Activated T-cell treated with anti-CD3 and anti-CD28 coated beads, Interleukin-2, amount 50 U/mL, for 4 hours (primary cell): ENCODE measurements around the gene ITM2B. TPM values are rescaled to one million over a fixed set of nuclear protein-coding genes. Genes with fewer than 3 reads are reported as not detected.

Experiments used
- ATAC-seq, 2 donors: fragments of 200-7000 bp; cut with Tn5 transposase; one replicate each; pipeline ENCODE4 v1.10.0; 2021
- DNase-seq: peaks from one replicate; pipeline ENCODE4 v3.0.0-alpha.2; 2020
- H3K27me3 Mint-ChIP-seq: one replicate; pipeline ENCODE4 v1.8.0; 2021; ENCODE audit warnings: low read depth, mixed read lengths
- H3K36me3 Mint-ChIP-seq: one replicate; pipeline ENCODE4 v1.8.0; 2022; ENCODE audit warnings: mixed read lengths; ENCODE audit not compliant: insufficient read depth
- H3K4me1 Mint-ChIP-seq: one replicate; pipeline ENCODE4 v1.8.0; 2021; ENCODE audit warnings: low read depth, mixed read lengths
- H3K4me3 Mint-ChIP-seq: one replicate; pipeline ENCODE4 v1.8.0; 2021; ENCODE audit warnings: mild to moderate bottlenecking, moderate library complexity, mixed read lengths
- H3K9me3 Mint-ChIP-seq: one replicate; pipeline ENCODE4 v1.8.0; 2021; ENCODE audit warnings: mixed read lengths
- total RNA-seq, 3 donors: library from RNA; stranded (reverse); gene quantifications; one replicate each; pipeline ENCODE4 v1.2.1, GENCODE V29; 2021

ITM2B gene
- total RNA-seq, 3 donors from 2014 or later, result 48.8 to 63.5 (median 49.3) TPM

DNA sequence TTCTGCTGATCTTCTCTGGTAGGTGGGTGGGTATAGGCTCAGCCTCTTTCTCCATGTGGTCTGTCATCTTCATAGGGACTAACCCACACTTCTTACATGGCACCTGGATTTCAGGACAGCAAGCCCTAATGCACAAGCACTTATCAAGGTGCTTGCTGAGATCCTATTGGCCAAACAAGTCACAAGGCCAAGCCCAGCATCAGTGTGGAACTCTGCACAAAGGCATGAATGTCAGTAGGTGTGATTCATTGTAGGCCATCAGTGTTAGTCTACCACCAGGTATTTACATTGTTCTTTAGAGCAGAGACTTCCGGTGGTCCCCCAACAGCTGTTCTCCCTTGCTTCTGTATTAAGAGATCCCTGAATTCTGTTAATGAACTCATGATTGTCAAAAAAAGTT, 62.3 kb downstream of the ITM2B start:
- DNase-seq (no peak), ATAC-seq (no peak)
- H3K4me1 Mint-ChIP-seq, result peaks cover 2% of the 10 kb centered on the region
- H3K27me3 Mint-ChIP-seq, result peaks cover 2% of the 10 kb centered on the region
- H3K36me3 Mint-ChIP-seq, result peaks cover 1% of the 10 kb centered on the region
- H3K9me3 Mint-ChIP-seq, result no peaks in the 10 kb centered on the region
- no peak overlapping the region for H3K4me3 Mint-ChIP-seq

DNA sequence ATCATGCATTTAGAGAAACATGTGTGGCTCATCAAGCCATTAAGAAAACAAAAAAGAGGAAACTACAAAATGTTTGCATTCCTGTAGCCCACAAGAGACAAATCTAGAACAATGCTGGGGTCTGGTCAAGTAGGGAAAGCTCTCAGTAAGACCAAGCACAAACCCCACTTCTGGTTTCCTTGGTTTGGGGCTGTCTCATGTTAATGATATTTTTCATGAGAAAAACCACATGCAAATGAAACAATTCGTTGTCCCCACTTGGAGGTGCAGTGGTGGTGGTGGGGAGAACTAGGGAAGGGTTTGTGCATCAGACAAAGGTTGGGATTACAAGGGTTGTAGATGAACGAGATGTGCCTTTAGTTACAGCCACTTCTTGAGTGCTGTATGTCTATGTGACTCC, 63.5 kb downstream of the ITM2B start:
- H3K36me3 Mint-ChIP-seq, result peaks cover 4% of the 10 kb centered on the region
- H3K4me1 Mint-ChIP-seq, result peaks cover 2% of the 10 kb centered on the region
- H3K27me3 Mint-ChIP-seq, result no peaks in the 10 kb centered on the region
- H3K9me3 Mint-ChIP-seq, result no peaks in the 10 kb centered on the region
- DNase-seq (no peak), ATAC-seq (no peak)
- no peak overlapping the region for H3K4me3 Mint-ChIP-seq

DNA sequence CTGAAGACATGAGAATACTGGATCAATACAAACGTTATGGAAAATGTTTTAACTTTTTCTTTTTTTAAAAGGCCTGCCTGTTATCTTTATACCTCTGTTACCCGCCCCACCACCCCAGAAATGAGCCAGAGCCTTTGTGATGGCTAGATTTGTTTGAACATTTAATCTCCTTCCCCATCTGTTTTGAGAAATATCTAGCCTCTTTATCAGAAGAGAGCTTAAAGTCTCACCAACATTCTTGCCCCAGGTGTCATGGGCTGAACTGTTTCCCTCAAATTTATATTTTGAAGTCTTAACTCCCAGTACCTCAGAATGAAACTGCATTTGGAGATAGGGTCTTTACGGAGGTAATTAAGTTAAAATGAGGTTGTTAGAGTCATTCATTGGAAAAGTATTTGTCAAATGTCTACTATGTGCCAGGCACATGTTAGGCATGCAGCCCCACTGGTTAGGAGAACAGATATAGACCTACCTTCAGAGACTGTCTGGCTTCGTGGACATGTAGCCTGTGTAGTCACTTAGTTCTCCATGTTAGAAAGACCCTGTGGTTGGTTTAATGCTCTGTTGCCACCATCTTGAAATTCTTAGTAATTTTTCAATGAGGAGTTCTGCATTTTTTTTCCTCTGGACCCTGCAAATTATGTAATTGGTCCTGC, 64.3 kb downstream of the ITM2B start:
- H3K9me3 Mint-ChIP-seq, result no peaks in the 10 kb centered on the region
- no peak for ATAC-seq
- H3K4me3 Mint-ChIP-seq, result no peak overlapping the region
- H3K36me3 Mint-ChIP-seq, result peaks cover 4% of the 10 kb centered on the region
- peaks cover 2% of the 10 kb centered on the region for H3K4me1 Mint-ChIP-seq
- no peak for DNase-seq
- H3K27me3 Mint-ChIP-seq, result no peaks in the 10 kb centered on the region

- no peak overlapping the region for H3K4me3 Mint-ChIP-seq
- H3K36me3 Mint-ChIP-seq, result peaks cover 4% of the 10 kb centered on the region
- no peaks in the 10 kb centered on the region for H3K27me3 Mint-ChIP-seq
- no peaks in the 10 kb centered on the region for H3K9me3 Mint-ChIP-seq
- H3K4me1 Mint-ChIP-seq, result peaks cover 10% of the 10 kb centered on the region
- no peak for ATAC-seq
- no peak for DNase-seq
Observed at GRCh38 chr13:48299591-48299990, 66.6 kb downstream of the ITM2B start.

GRCh38 chr13:48302871-48303358, 69.9 kb downstream of the ITM2B start:
- DNase-seq, result no peak
- peak in 1 of 2 donors; percentile 31 for ATAC-seq
- Mint-ChIP-seq H3K4me1 (peaks cover 26% of the 10 kb centered on the region), H3K4me3 (peak overlapping the region; percentile 98), H3K27me3 (no peaks in the 10 kb centered on the region), H3K36me3 (peaks cover 7% of the 10 kb centered on the region), H3K9me3 (no peaks in the 10 kb centered on the region)

DNA sequence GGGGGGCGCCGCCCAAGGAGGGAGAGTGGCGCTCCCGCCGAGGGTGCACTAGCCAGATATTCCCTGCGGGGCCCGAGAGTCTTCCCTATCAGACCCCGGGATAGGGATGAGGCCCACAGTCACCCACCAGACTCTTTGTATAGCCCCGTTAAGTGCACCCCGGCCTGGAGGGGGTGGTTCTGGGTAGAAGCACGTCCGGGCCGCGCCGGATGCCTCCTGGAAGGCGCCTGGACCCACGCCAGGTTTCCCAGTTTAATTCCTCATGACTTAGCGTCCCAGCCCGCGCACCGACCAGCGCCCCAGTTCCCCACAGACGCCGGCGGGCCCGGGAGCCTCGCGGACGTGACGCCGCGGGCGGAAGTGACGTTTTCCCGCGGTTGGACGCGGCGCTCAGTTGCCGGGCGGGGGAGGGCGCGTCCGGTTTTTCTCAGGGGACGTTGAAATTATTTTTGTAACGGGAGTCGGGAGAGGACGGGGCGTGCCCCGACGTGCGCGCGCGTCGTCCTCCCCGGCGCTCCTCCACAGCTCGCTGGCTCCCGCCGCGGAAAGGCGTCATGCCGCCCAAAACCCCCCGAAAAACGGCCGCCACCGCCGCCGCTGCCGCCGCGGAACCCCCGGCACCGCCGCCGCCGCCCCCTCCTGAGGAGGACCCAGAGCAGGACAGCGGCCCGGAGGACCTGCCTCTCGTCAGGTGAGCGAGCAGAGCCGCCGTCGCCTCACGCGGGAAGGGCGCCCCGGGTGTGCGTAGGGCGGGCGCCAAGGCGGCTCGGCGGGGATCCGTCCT, 70.5 kb downstream of the ITM2B start, which contains the start of gene RB1:
Gene RB1, plus strand, starts transcription at position 393 of the 784 bp plus-strand sequence. Its CDS starts 162 bp downstream, at position 555.
- H3K36me3 Mint-ChIP-seq, result peaks cover 7% of the 10 kb centered on the region
- peak; percentile 85 to 90 for ATAC-seq
- peak within 1 kb of the TSS; percentile 98 for H3K4me3 Mint-ChIP-seq
- H3K9me3 Mint-ChIP-seq, result no peaks in the 10 kb centered on the region
- peak; percentile 85 for DNase-seq
- H3K27me3 Mint-ChIP-seq, result no peaks in the 10 kb centered on the region
- H3K4me1 Mint-ChIP-seq, result peaks cover 28% of the 10 kb centered on the region

GRCh38 chr13:48304143-48304876, 71.3 kb downstream of the ITM2B start:
- ATAC-seq (peak; percentile 14 to 32), DNase-seq (no peak)
- no peaks in the 10 kb centered on the region for H3K27me3 Mint-ChIP-seq
- peaks cover 8% of the 10 kb centered on the region for H3K36me3 Mint-ChIP-seq
- no peaks in the 10 kb centered on the region for H3K9me3 Mint-ChIP-seq
- peaks cover 31% of the 10 kb centered on the region for H3K4me1 Mint-ChIP-seq
- peak overlapping the region; percentile 98 for H3K4me3 Mint-ChIP-seq

- Mint-ChIP-seq H3K27me3 (no peaks in the 10 kb centered on the region), H3K36me3 (peaks cover 21% of the 10 kb centered on the region), H3K4me3 (no peak overlapping the region), H3K4me1 (peaks cover 51% of the 10 kb centered on the region), H3K9me3 (no peaks in the 10 kb centered on the region)
- ATAC-seq (peak in 1 of 2 donors; percentile 25), DNase-seq (no peak)
Observed at GRCh38 chr13:48311223-48311622, 78.2 kb downstream of the ITM2B start.

DNA sequence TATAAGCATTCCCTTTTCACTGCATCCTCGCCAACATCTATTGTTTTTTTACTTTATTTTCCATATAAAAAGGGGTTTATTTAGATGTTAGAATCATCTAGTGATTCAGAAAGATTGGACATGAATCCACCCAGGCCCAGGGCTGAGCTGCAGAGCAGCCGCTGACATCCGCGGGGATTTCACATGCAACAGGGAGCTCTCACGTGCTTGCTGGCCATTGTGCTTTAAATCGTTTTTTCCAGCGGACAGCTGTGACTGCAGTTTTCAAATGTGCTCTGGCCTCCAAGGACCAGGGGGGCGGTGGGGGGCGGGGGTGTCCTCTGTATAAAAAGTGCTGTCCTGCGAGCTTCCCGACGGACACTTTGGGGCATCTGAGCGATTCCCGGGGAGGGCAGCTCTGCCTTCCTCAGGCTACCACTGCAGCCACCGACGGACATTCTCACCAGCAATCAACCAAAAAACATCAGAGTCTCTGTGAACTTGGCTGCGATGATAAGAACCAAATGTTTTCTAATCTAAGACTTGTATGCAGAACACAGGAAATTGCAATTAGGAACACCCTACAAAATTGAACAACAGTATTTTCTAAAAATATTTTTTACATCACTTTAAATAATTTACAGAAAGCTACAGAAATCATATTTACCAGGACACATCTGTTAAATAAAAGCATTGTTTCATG, 83.1 kb downstream of the ITM2B start:
- Mint-ChIP-seq H3K4me3 (no peak overlapping the region), H3K36me3 (peaks cover 26% of the 10 kb centered on the region), H3K9me3 (no peaks in the 10 kb centered on the region), H3K4me1 (peaks cover 40% of the 10 kb centered on the region), H3K27me3 (no peaks in the 10 kb centered on the region)
- DNase-seq (no peak), ATAC-seq (no peak)

DNA sequence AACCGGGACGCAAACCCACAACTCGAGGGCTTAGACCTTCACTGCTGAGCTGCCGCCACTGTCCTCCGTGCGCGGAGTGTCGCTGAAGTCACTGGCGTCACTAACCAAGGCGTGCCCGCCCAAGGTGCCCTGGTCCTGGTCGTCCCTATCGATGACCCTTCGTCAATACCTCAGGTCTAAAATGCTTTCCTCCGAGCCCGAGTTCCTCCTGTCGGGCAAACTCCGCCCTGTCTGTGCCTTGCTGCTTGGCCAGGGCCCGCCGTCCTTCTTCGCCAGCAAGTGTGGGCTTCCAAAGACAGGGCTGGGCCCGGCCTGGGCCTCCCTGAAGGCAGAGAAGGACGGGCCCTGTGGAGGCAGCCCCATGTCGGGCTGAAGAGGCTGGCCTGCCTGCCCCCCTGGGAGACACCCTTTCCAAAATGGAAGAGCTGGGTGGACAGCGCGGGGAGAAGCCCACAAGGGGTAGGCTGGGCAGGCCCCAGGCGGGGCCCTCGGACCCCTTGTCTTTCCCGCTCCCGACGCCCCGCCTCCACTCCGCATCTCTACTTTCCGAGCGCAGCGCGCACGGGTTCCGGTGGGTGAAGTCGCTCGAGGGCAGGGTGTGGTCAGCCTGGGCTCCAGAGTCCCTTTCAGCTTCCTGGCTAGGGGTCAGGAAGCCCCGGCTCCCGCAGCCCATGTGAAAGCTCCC, 84.0 kb downstream of the ITM2B start:
- DNase-seq (no peak), ATAC-seq (no peak)
- Mint-ChIP-seq H3K4me3 (no peak overlapping the region), H3K9me3 (no peaks in the 10 kb centered on the region), H3K36me3 (peaks cover 30% of the 10 kb centered on the region), H3K4me1 (peaks cover 42% of the 10 kb centered on the region), H3K27me3 (no peaks in the 10 kb centered on the region)

DNA sequence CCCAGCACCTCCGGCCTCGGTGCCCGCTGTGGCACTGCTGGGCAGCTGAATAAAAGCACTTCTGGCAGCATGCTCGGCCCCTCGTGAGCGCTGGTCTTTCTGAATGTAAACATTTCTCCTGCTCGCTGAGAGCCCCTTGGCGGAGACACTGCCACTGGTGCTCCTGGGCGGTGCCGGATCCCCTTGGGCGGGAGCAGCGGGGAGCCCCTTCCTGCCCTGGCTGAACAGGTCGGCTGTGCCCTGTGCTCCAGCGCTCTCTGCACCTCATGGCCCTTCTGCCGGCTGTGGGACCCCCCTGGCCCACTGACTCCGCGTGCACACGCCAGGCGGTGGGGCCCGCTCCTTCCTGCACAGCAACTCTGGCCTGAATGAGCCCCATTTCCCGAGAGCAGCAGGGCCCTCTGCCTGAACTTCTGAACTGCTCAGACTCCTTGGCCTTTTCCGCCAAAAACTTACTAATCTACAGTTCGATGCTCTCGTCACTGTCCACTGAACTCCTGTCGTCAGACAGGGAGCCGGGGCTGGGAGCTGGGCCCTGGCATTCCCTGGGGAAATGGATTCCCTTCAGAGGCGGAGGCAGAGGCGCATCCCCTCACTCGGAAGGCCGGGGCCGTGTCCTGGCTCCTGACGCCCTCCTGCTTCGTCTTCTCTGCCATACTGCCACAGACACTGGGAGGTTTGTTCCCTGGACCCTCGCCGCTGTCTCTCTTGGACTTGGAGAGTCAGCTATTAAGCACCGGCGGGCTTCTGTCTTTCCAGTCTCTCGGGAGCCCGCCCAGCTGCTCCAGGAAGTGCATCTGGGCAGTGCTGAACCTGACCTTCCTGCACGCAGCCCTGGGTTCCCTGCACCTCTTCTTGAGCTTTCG, 84.7 kb downstream of the ITM2B start:
- no peaks in the 10 kb centered on the region for H3K27me3 Mint-ChIP-seq
- H3K36me3 Mint-ChIP-seq, result peaks cover 32% of the 10 kb centered on the region
- peaks cover 6% of the 10 kb centered on the region for H3K9me3 Mint-ChIP-seq
- peak in 1 of 2 donors; percentile 3 for ATAC-seq
- no peak for DNase-seq
- H3K4me3 Mint-ChIP-seq, result peak overlapping the region; percentile 80
- H3K4me1 Mint-ChIP-seq, result peaks cover 38% of the 10 kb centered on the region

GRCh38 chr13:48318377-48318811, 85.4 kb downstream of the ITM2B start:
- no peaks in the 10 kb centered on the region for H3K27me3 Mint-ChIP-seq
- ATAC-seq (peak in 1 of 2 donors; percentile 15), DNase-seq (no peak)
- peaks cover 26% of the 10 kb centered on the region for H3K36me3 Mint-ChIP-seq
- peaks cover 8% of the 10 kb centered on the region for H3K9me3 Mint-ChIP-seq
- H3K4me3 Mint-ChIP-seq, result peak overlapping the region; percentile 80
- peaks cover 37% of the 10 kb centered on the region for H3K4me1 Mint-ChIP-seq
